ENCODE results near the gene ANTXRL. TPM values are rescaled to one million over a fixed set of nuclear protein-coding genes. Genes with fewer than 3 reads are reported as not detected.

ANTXRL gene
- total RNA-seq, 1 experiment from 2014 or later = not detected

DNA sequence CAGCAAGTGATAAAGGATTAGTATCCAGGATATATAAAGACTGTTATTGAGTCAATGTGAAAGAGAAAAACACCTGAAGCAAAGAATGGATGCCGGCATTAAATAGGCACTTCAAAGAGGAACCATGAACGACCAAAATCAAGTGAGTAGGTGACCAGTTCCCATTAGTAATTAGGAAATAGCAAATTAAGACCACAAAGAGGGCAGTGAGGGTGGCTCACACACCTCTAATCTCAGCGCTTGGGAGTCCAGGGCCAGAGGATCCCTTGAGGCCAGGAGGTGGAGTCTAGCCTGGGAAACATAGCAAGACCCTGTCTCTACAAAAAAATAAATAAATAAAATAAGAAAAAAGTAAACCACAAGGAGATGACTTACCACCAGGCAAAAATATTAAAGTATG lies 1.5 kb upstream of the ANTXRL start:
- DNase-seq (ENCODE audit: low read depth, low spot score) (no peak), ATAC-seq (no peak)
- peak overlapping the region; percentile 56 to 71 for H3K4me3 ChIP-seq (ENCODE audit: low read depth in 2 of 2, low read length in 2 of 2)
- CTCF ChIA-PET = no interaction called here
- POLR2A ChIA-PET = no interaction called here
- in situ Hi-C loops (cut with HindIII; ENCODE audit: low pct_unique_long_range_greater_than_20kb, low sequenced_read_pairs) = no loop called here
- intact Hi-C loops (cut with micrococcal nuclease; ENCODE audit: unreplicated experiment) = no loop called here
- peaks cover 11% of the 10 kb centered on the region for H3K4me1 ChIP-seq (ENCODE audit: control insufficient read depth, insufficient read depth, low read length)
- TF ChIP-seq, protein P1, sequence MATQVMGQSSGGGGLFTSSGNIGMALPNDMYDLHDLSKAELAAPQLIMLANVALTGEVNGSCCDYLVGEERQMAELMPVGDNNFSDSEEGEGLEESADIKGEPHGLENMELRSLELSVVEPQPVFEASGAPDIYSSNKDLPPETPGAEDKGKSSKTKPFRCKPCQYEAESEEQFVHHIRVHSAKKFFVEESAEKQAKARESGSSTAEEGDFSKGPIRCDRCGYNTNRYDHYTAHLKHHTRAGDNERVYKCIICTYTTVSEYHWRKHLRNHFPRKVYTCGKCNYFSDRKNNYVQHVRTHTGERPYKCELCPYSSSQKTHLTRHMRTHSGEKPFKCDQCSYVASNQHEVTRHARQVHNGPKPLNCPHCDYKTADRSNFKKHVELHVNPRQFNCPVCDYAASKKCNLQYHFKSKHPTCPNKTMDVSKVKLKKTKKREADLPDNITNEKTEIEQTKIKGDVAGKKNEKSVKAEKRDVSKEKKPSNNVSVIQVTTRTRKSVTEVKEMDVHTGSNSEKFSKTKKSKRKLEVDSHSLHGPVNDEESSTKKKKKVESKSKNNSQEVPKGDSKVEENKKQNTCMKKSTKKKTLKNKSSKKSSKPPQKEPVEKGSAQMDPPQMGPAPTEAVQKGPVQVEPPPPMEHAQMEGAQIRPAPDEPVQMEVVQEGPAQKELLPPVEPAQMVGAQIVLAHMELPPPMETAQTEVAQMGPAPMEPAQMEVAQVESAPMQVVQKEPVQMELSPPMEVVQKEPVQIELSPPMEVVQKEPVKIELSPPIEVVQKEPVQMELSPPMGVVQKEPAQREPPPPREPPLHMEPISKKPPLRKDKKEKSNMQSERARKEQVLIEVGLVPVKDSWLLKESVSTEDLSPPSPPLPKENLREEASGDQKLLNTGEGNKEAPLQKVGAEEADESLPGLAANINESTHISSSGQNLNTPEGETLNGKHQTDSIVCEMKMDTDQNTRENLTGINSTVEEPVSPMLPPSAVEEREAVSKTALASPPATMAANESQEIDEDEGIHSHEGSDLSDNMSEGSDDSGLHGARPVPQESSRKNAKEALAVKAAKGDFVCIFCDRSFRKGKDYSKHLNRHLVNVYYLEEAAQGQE (IDR thresholded peaks at IDR 0.05; ENCODE audit: insufficient read depth in 1 of 2, low read depth in 2 of 2, low read length in 1 of 2) = no peak
- TF ChIP-seq TCF7L2 (IDR thresholded peaks at IDR 0.05; ENCODE audit: low read depth, low read length) (no peak), POLR2AphosphoS5 (IDR thresholded peaks at IDR 0.05; ENCODE audit: low read depth, low read length) (no peak), SIN3A (IDR thresholded peaks at IDR 0.05; ENCODE audit: borderline replicate concordance, insufficient read depth, low read depth, low read length) (no peak)
- TF ChIP-seq, protein P2, sequence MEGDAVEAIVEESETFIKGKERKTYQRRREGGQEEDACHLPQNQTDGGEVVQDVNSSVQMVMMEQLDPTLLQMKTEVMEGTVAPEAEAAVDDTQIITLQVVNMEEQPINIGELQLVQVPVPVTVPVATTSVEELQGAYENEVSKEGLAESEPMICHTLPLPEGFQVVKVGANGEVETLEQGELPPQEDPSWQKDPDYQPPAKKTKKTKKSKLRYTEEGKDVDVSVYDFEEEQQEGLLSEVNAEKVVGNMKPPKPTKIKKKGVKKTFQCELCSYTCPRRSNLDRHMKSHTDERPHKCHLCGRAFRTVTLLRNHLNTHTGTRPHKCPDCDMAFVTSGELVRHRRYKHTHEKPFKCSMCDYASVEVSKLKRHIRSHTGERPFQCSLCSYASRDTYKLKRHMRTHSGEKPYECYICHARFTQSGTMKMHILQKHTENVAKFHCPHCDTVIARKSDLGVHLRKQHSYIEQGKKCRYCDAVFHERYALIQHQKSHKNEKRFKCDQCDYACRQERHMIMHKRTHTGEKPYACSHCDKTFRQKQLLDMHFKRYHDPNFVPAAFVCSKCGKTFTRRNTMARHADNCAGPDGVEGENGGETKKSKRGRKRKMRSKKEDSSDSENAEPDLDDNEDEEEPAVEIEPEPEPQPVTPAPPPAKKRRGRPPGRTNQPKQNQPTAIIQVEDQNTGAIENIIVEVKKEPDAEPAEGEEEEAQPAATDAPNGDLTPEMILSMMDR (IDR thresholded peaks at IDR 0.05) = no peak
- TSS peak; percentile 84 for BruUV-seq (replicated peaks)
- H3K27me3 ChIP-seq (ENCODE audit: control insufficient read depth, insufficient read depth, low read length) = no peaks in the 10 kb centered on the region
- no peaks in the 10 kb centered on the region for H3K9me3 ChIP-seq (ENCODE audit: control insufficient read depth, insufficient read depth, low read depth, low read length)
- H3K36me3 ChIP-seq (ENCODE audit: control insufficient read depth, insufficient read depth, low read length) = no peaks in the 10 kb centered on the region
- peak overlapping the region; percentile 85 for H3K27ac ChIP-seq (ENCODE audit: low read length)

DNA sequence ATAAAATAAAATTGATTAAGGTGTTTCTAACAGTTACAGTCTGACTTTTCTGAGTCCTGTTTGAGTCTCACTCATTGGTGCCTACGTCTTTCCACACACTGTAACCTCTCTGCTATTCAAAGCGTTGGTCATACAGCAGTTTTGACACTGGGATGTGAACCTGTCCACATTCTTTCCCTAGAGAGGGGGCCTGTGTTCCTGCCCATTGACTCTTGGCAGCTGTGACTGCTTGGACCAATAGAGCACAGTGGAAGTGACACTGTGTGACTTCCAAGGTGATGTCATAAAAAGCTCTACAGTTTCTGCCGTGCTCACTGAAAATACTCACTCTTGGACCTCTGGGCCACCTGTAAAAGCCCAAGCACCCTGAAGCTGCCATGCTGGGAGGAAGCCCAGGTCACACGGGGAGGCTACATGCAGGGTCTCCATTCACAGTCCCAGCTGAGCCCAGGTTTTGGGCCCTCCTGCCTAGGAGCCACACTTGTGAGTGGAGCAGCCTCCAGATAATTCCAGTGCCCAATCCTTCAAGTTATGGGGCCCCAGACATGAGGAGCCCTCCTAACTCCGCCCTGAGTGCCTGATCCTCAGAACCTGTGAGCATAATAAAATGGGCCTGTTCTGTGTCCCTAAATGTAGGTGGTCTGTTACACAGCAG lies 704 bp upstream of the ANTXRL start:
- ATAC-seq = no peak
- POLR2A ChIA-PET = no interaction called here
- DNase-seq (ENCODE audit: low read depth, low spot score) = no peak
- H3K36me3 ChIP-seq (ENCODE audit: control insufficient read depth, insufficient read depth, low read length) = no peaks in the 10 kb centered on the region
- no peak overlapping the region for H3K4me3 ChIP-seq (ENCODE audit: low read depth in 2 of 2, low read length in 2 of 2)
- in situ Hi-C loops (cut with HindIII; ENCODE audit: low pct_unique_long_range_greater_than_20kb, low sequenced_read_pairs) (no loop called here), intact Hi-C loops (cut with micrococcal nuclease; ENCODE audit: unreplicated experiment) (no loop called here)
- CTCF ChIA-PET = no interaction called here
- BruUV-seq (replicated peaks) = no TSS peak
- no peak overlapping the region for H3K27ac ChIP-seq (ENCODE audit: low read length)
- H3K9me3 ChIP-seq (ENCODE audit: control insufficient read depth, insufficient read depth, low read depth, low read length) = no peaks in the 10 kb centered on the region
- H3K27me3 ChIP-seq (ENCODE audit: control insufficient read depth, insufficient read depth, low read length) = no peaks in the 10 kb centered on the region
- TF ChIP-seq POLR2AphosphoS5 (IDR thresholded peaks at IDR 0.05; ENCODE audit: low read depth, low read length) (no peak), SIN3A (IDR thresholded peaks at IDR 0.05; ENCODE audit: borderline replicate concordance, insufficient read depth, low read depth, low read length) (no peak), TCF7L2 (IDR thresholded peaks at IDR 0.05; ENCODE audit: low read depth, low read length) (no peak)
- TF ChIP-seq, protein P2 (IDR thresholded peaks at IDR 0.05) = no peak
- TF ChIP-seq, protein P1 (IDR thresholded peaks at IDR 0.05; ENCODE audit: insufficient read depth in 1 of 2, low read depth in 2 of 2, low read length in 1 of 2) = no peak
- H3K4me1 ChIP-seq (ENCODE audit: control insufficient read depth, insufficient read depth, low read length) = peaks cover 11% of the 10 kb centered on the region
